HCT116 (cell line): ENCODE results near the gene CA10. TPM values are rescaled to one million over a fixed set of nuclear protein-coding genes. Genes with fewer than 3 reads are reported as not detected.

Source experiments
- ATAC-seq: fragments of 200-7000 bp; cut with Tn5 transposase; 2 replicates; pipeline ENCODE4 v1.9.1; 2020; ENCODE audit warnings: mild to moderate bottlenecking, moderate library complexity
- BruUV-seq: library from RNA; stranded (reverse); fragments of 400-500 nt; replicated peaks from 2 replicates; lab custom pipeline; 2021; lab: Mats Ljungman, UMichigan
- CTCF ChIA-PET: fragments of 300-600 bp; sonication (Branson Sonifier 250); formaldehyde crosslinking; loops from one replicate; lab custom pipeline; 2021; ENCODE audit warnings: antibody characterized with exemption; lab: Charles Lee
- POLR2A ChIA-PET: fragments of 300-600, 350-600 bp; sonication (Branson Sonifier 250); formaldehyde crosslinking; loops from one replicate; lab custom pipeline; 2021; ENCODE audit warnings: antibody characterized with exemption; lab: Charles Lee
- RAD21 ChIA-PET, 2 experiments: fragments of 300-600 bp; sonication (Branson Sonifier 250); formaldehyde crosslinking; loops; one replicate each; lab custom pipeline; 2023; ENCODE audit warnings: low total read pairs in 2 of 2; ENCODE audit not compliant: uncharacterized antibody in 2 of 2, unreplicated experiment in 2 of 2, low non-redundant PET in 1 of 2; lab: Charles Lee
- DNase-seq: peaks from one replicate; pipeline ENCODE4 v3.0.0-alpha.2; 2010; ENCODE audit warnings: low read depth, low spot score
- H2AFZ ChIP-seq: fragments of 200-600 bp; shearing (Covaris generic), sonication (generic); 2 replicates; pipeline ENCODE4 v1.6.1; 2017; ENCODE audit warnings: low read depth, mixed run types, mixed read lengths, antibody characterized with exemption, low read length; ENCODE audit not compliant: poor library complexity, severe bottlenecking
- H3K27ac ChIP-seq: 2 replicates; pipeline ENCODE4 v1.5.1; 2012; ENCODE audit warnings: low read depth, low read length
- H3K27me3 ChIP-seq: fragments of 200-600 bp; sonication (generic); 2 replicates; pipeline ENCODE4 v1.6.1; 2016; ENCODE audit warnings: mixed run types, low read length, mixed read lengths; ENCODE audit not compliant: insufficient read depth
- H3K36me3 ChIP-seq, 2 experiments: fragments of 200-500 bp in 1 of 2; fragments of 200-600 bp in 1 of 2; sonication (Bioruptor generic) in 1 of 2; sonication (generic) in 1 of 2; 2 replicates each; pipeline versions ENCODE4 v1.5.1 to v1.6.1; 2014 to 2016; ENCODE audit warnings: low read length in 2 of 2, inconsistent platforms in 1 of 2, mixed read lengths in 1 of 2, mixed run types in 1 of 2; ENCODE audit not compliant: insufficient read depth in 2 of 2, control insufficient read depth in 1 of 2
- H3K4me1 ChIP-seq, 2 experiments: fragments of 200-600 bp in 1 of 2; sonication (generic) in 1 of 2; 2 replicates each; pipeline versions ENCODE4 v1.5.1 to v1.6.1; 2012 to 2017; ENCODE audit warnings: low read length in 2 of 2, inconsistent platforms in 1 of 2, mild to moderate bottlenecking in 1 of 2, mixed read lengths in 1 of 2, mixed run types in 1 of 2, moderate library complexity in 1 of 2; ENCODE audit not compliant: insufficient read depth in 2 of 2, control insufficient read depth in 1 of 2
- H3K4me2 ChIP-seq: fragments of 200-600 bp; sonication (generic); 2 replicates; pipeline ENCODE4 v1.6.1; 2017; ENCODE audit warnings: mixed run types, low read length, mixed read lengths
- H3K4me3 ChIP-seq, 2 experiments: fragments of 200-600 bp in 1 of 2; sonication (generic) in 1 of 2; replicated peaks in 1 of 2; 2 replicates each; pipeline ENCODE4 v1.5.1; 2011 to 2016; ENCODE audit warnings: low read length in 2 of 2, control low read depth in 1 of 2, low read depth in 1 of 2, mild to moderate bottlenecking in 1 of 2, mixed read lengths in 1 of 2, mixed run types in 1 of 2
- H3K79me2 ChIP-seq: fragments of 200-600 bp; sonication (generic); 2 replicates; pipeline ENCODE4 v1.6.1; 2017; ENCODE audit warnings: mild to moderate bottlenecking, mixed run types, low read length, moderate library complexity, mixed read lengths; ENCODE audit not compliant: insufficient read depth
- H3K9ac ChIP-seq: fragments of 200-600 bp; sonication (generic); 2 replicates; pipeline ENCODE4 v1.6.1; 2016; ENCODE audit warnings: low read length, mixed read lengths
- H3K9me2 ChIP-seq: fragments of 200-600 bp; sonication (generic), shearing (Covaris generic); 2 replicates; pipeline ENCODE4 v1.6.1; 2017; ENCODE audit warnings: mixed run types, mild to moderate bottlenecking, moderate library complexity; ENCODE audit not compliant: insufficient read depth
- H3K9me3 ChIP-seq, 2 experiments: fragments of 200-500 bp in 1 of 2; fragments of 200-600 bp in 1 of 2; sonication (Bioruptor generic) in 1 of 2; sonication (generic) in 1 of 2; 2 replicates each; pipeline ENCODE4 v1.6.1; 2014 to 2017; ENCODE audit warnings: low read length in 2 of 2, mixed read lengths in 2 of 2, inconsistent platforms in 1 of 2, low read depth in 1 of 2, mild to moderate bottlenecking in 1 of 2, mixed run types in 1 of 2, moderate library complexity in 1 of 2; ENCODE audit not compliant: control insufficient read depth in 1 of 2, insufficient read depth in 1 of 2
- H4K20me1 ChIP-seq: fragments of 200-600 bp; sonication (generic), shearing (Covaris generic); 2 replicates; pipeline ENCODE4 v1.6.1; 2017; ENCODE audit warnings: mixed run types, mild to moderate bottlenecking, moderate library complexity; ENCODE audit not compliant: insufficient read depth
- ATF3 ChIP-seq: IDR thresholded peaks from 2 replicates; pipeline ENCODE4 v1.6.1; 2012
- CTCF ChIP-seq, 3 experiments: fragments of 200-600 bp in 1 of 3; sonication (generic) in 1 of 3; IDR thresholded peaks in 2 of 3; conservative IDR thresholded peaks in 1 of 3; 2 replicates each; pipeline ENCODE4 v1.5.1; 2012 to 2017; ENCODE audit warnings: low read depth in 2 of 3, low read length in 2 of 3, antibody characterized with exemption in 1 of 3, borderline replicate concordance in 1 of 3, control low read depth in 1 of 3, mild to moderate bottlenecking in 1 of 3, mixed read lengths in 1 of 3, mixed run types in 1 of 3, moderate library complexity in 1 of 3; ENCODE audit not compliant: insufficient read depth in 1 of 3
- EGR1 ChIP-seq: IDR thresholded peaks from 2 replicates; pipeline ENCODE4 v1.6.1; 2012; ENCODE audit warnings: low read depth
- EZH2 ChIP-seq: fragments of 200-600 bp; sonication (generic); IDR thresholded peaks from 2 replicates; pipeline ENCODE4 v1.6.1; 2017; ENCODE audit warnings: antibody characterized with exemption, mixed run types
- EZH2phosphoT487 ChIP-seq: fragments of 200-600 bp; IDR thresholded peaks from 2 replicates; pipeline ENCODE4 v1.6.1; 2018; ENCODE audit warnings: antibody characterized with exemption, borderline replicate concordance
- JUND ChIP-seq: IDR thresholded peaks from 2 replicates; pipeline ENCODE4 v1.6.1; 2012
- POLR2A ChIP-seq: IDR thresholded peaks from 2 replicates; pipeline ENCODE4 v1.7.0; 2011; ENCODE audit warnings: borderline replicate concordance; ENCODE audit not compliant: insufficient read depth, insufficient read length; ENCODE audit errors: extremely low read depth
- RAD21 ChIP-seq: IDR thresholded peaks from 2 replicates; pipeline ENCODE4 v1.6.1; 2012; ENCODE audit warnings: low read depth, mild to moderate bottlenecking
- SP1 ChIP-seq: IDR thresholded peaks from 2 replicates; pipeline ENCODE4 v1.6.1; 2012; ENCODE audit warnings: low read depth
- SRF ChIP-seq: IDR thresholded peaks from 2 replicates; pipeline ENCODE4 v1.6.1; 2012; ENCODE audit warnings: low read depth
- TCF7L2 ChIP-seq: IDR thresholded peaks from 2 replicates; pipeline ENCODE4 v1.7.0; 2011; ENCODE audit warnings: borderline replicate concordance, inconsistent platforms; ENCODE audit not compliant: insufficient read depth, insufficient read length; ENCODE audit errors: extremely low read depth
- ZBTB33 ChIP-seq: IDR thresholded peaks from 2 replicates; pipeline ENCODE4 v1.6.1; 2011; ENCODE audit warnings: mild to moderate bottlenecking, low read length, moderate library complexity; ENCODE audit not compliant: insufficient replicate concordance; ENCODE audit errors: extremely low read depth
- ZFX ChIP-seq: fragments of 450-650 bp; IDR thresholded peaks from 2 replicates; pipeline ENCODE4 v1.6.1; 2017
- ZNF274 ChIP-seq: fragments of 200-500 bp; sonication (Bioruptor generic); IDR thresholded peaks from 2 replicates; pipeline ENCODE4 v1.6.1; 2014; ENCODE audit warnings: mild to moderate bottlenecking, low read depth, low read length, inconsistent platforms
- intact Hi-C: fragments of 100-400 bp; cut with micrococcal nuclease; formaldehyde crosslinking; loops from 2 replicates; pipeline ENCODE4 v1.10.0; 2022
- total RNA-seq: library from RNA; stranded (reverse); gene quantifications from one replicate; pipeline ENCODE4 v1.2.1, GENCODE V29; 2021; ENCODE audit not compliant: unreplicated experiment

The CA10 gene
- total RNA-seq, 1 experiment from 2014 or later: not detected

GRCh38 chr17:51842763-51843162, 315.8 kb downstream of the CA10 start:
- H3K9me2 ChIP-seq: no peaks in the 10 kb centered on the region
- H3K9me3 ChIP-seq: no peaks in the 10 kb centered on the region
- TF ChIP-seq CTCF (IDR thresholded peaks at IDR 0.05 in 2 of 3, conservative IDR thresholded peaks at IDR 0.05 in 1 of 3; ENCODE audit: borderline replicate concordance in 1 of 3, insufficient read depth in 1 of 3, low read depth in 2 of 3, low read length in 2 of 3): no peak
- TF ChIP-seq SRF: no peak
- no peak for TF ChIP-seq ZBTB33
- no peak for TF ChIP-seq ATF3
- TF ChIP-seq ZFX: no peak
- TF ChIP-seq SP1: no peak
- no peak for TF ChIP-seq EZH2
- no peak for TF ChIP-seq JUND
- TF ChIP-seq EZH2phosphoT487: no peak
- TF ChIP-seq EGR1: no peak
- no peak for TF ChIP-seq TCF7L2
- TF ChIP-seq POLR2A: no peak
- TF ChIP-seq RAD21: no peak
- no peak for TF ChIP-seq ZNF274
- no TSS peak for BruUV-seq
- CTCF ChIA-PET: no interaction called here
- no peaks in the 10 kb centered on the region for H4K20me1 ChIP-seq
- no peak for ATAC-seq
- no peak overlapping the region for H3K4me2 ChIP-seq
- H3K9ac ChIP-seq: no peak overlapping the region
- no peak overlapping the region for H3K27ac ChIP-seq
- no peaks in the 10 kb centered on the region for H3K79me2 ChIP-seq
- no peaks in the 10 kb centered on the region for H3K4me1 ChIP-seq
- no peaks in the 10 kb centered on the region; the same call in 1 of the 2 replicates for H3K27me3 ChIP-seq
- H3K4me3 ChIP-seq: no peak overlapping the region
- intact Hi-C loops: no loop called here
- POLR2A ChIA-PET: no interaction called here
- H2AFZ ChIP-seq: no peak overlapping the region
- DNase-seq: no peak
- no peaks in the 10 kb centered on the region for H3K36me3 ChIP-seq
- RAD21 ChIA-PET: no interaction called here
